Measurements from ENCODE around the gene ZFP36L2. TPM values are rescaled to one million over a fixed set of nuclear protein-coding genes. Genes with fewer than 3 reads are reported as not detected.

The ZFP36L2 gene
- total RNA-seq, 1 experiment from 2014 or later: 105 TPM

DNA sequence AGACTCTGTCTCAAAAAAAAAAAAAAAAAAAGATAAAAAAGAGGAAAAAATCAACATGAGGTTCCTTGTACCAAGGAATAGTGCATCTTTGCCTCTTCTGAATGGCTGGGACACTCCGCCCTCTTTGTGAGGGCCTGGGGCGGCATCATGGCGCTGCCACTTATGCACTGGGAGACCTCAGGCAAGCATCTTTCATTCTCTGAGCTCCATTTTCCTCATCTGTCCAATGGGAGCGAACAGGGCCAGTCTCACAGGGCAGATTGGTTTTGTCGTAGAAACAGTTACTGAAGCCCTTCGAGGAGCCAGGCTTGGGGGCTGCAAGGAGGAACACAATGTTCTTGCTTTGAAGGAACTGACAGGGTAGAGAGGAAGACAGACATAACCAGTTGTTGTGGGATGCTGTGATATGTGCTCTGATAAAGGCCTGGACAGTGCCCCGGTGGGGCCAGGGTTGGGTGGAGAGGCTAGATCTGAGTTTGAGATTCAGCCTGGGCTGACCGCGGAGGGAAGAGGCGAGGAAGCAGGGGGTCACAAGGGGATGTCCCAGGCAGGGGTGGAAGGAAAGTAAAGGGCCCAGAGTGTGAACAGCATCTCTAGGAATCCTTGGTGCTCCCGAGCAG, 14.1 kb downstream of the ZFP36L2 start:
- Histone ChIP-seq H3K56ac (ENCODE audit: insufficient read length, low read depth, low read length) (no peak overlapping the region), H4K91ac (ENCODE audit: insufficient read length, low read depth, low read length) (no peak overlapping the region), H3K27ac (ENCODE audit: insufficient read length, low read depth, low read length) (no peak overlapping the region), H3K23ac (ENCODE audit: insufficient read length, low read depth, low read length) (no peak overlapping the region), H3K4ac (ENCODE audit: low read depth, low read length) (no peak overlapping the region), H2BK12ac (ENCODE audit: insufficient read length, low read depth, low read length) (no peak overlapping the region), H3K14ac (ENCODE audit: insufficient read depth, low read length) (no peak overlapping the region), H3K27me3 (ENCODE audit: insufficient read depth, low read length) (no peaks in the 10 kb centered on the region), H3T11ph (ENCODE audit: low read length) (no peak overlapping the region), H2AK5ac (ENCODE audit: insufficient read length, low read length) (no peak overlapping the region), H2AFZ (ENCODE audit: low read length) (no peak overlapping the region), H2BK120ac (ENCODE audit: low read depth, low read length, poor library complexity, severe bottlenecking) (no peak overlapping the region), H4K5ac (ENCODE audit: insufficient read length, low read depth, low read length) (no peak overlapping the region), H3K18ac (ENCODE audit: insufficient read length, low read depth, low read length) (no peak overlapping the region), H4K20me1 (ENCODE audit: control insufficient read depth, insufficient read depth, insufficient read length) (no peaks in the 10 kb centered on the region), H3K79me1 (ENCODE audit: insufficient read depth, low read depth, low read length, poor library complexity, severe bottlenecking) (no peaks in the 10 kb centered on the region), H2BK20ac (ENCODE audit: low read depth, low read length, poor library complexity, severe bottlenecking) (no peak overlapping the region), H3K23me2 (ENCODE audit: insufficient read length, low read depth, low read length, poor library complexity, severe bottlenecking) (no peaks in the 10 kb centered on the region), H3K79me2 (ENCODE audit: insufficient read depth, low read length) (no peaks in the 10 kb centered on the region), H2BK5ac (ENCODE audit: insufficient read length, low read length) (no peak overlapping the region), H3K9ac (ENCODE audit: extremely low read depth, insufficient read length, low read length) (no peak overlapping the region), H3K4me1 (ENCODE audit: insufficient read depth, low read length) (peaks cover 3% of the 10 kb centered on the region; the same call in 1 of the 2 replicates), H3K9me3 (ENCODE audit: control insufficient read depth, low read depth, low read length) (no peaks in the 10 kb centered on the region), H2BK15ac (ENCODE audit: low read depth, low read length) (no peak overlapping the region), H4K8ac (replicated peaks; ENCODE audit: insufficient read length, low read depth, low read length) (no peak overlapping the region), H3K4me2 (ENCODE audit: insufficient read depth, insufficient read length, low read length) (no peak overlapping the region)
- TF ChIP-seq, protein P1, sequence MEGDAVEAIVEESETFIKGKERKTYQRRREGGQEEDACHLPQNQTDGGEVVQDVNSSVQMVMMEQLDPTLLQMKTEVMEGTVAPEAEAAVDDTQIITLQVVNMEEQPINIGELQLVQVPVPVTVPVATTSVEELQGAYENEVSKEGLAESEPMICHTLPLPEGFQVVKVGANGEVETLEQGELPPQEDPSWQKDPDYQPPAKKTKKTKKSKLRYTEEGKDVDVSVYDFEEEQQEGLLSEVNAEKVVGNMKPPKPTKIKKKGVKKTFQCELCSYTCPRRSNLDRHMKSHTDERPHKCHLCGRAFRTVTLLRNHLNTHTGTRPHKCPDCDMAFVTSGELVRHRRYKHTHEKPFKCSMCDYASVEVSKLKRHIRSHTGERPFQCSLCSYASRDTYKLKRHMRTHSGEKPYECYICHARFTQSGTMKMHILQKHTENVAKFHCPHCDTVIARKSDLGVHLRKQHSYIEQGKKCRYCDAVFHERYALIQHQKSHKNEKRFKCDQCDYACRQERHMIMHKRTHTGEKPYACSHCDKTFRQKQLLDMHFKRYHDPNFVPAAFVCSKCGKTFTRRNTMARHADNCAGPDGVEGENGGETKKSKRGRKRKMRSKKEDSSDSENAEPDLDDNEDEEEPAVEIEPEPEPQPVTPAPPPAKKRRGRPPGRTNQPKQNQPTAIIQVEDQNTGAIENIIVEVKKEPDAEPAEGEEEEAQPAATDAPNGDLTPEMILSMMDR (conservative IDR thresholded peaks at IDR 0.05): no peak
- Mint-ChIP-seq H3K4me3 (no peak overlapping the region), H3K36me3 (ENCODE audit: insufficient read depth in 1 of 3, low read depth in 3 of 3) (no peaks in the 10 kb centered on the region), H3K4me1 (peaks cover 26 to 43% of the 10 kb centered on the region in 2 experiments), H3K27me3 (ENCODE audit: low read depth) (peaks cover 2% of the 10 kb centered on the region; the same call in 1 of the 2 replicates), H3K27ac (peak overlapping the region in 2 of 3 experiments; percentile 26 to 74; a peak in 4 of 7 replicates), H3K9me3 (no peaks in the 10 kb centered on the region)
- no CpG with 5 or more reads among the region's 11 CpGs for WGBS (ENCODE audit: extremely low coverage, insufficient read length, low lambda C conversion rate)
- DNase-seq: no peak
